Chondrocyte (in vitro differentiated cells): ENCODE data around the gene BACE1-AS. TPM values are rescaled to one million over a fixed set of nuclear protein-coding genes. Genes with fewer than 3 reads are reported as not detected.

Experiments
- DNase-seq: peaks from one replicate; pipeline ENCODE4 v3.0.0; 2021; ENCODE audit warnings: mixed read lengths, low spot score
- H3K27ac Mint-ChIP-seq: one replicate; pipeline ENCODE4 v1.8.0; 2021; ENCODE audit warnings: mild to moderate bottlenecking, moderate library complexity, mixed read lengths; ENCODE audit not compliant: unreplicated experiment
- H3K27me3 Mint-ChIP-seq: 2 replicates; pipeline ENCODE4 v1.8.0; 2021; ENCODE audit warnings: low read depth, mixed read lengths
- H3K36me3 Mint-ChIP-seq: 2 replicates; pipeline ENCODE4 v1.8.0; 2021; ENCODE audit warnings: low read depth, mixed read lengths
- H3K4me1 Mint-ChIP-seq: 2 replicates; pipeline ENCODE4 v1.8.0; 2021; ENCODE audit warnings: low read depth, mild to moderate bottlenecking, mixed read lengths
- H3K4me3 Mint-ChIP-seq: one replicate; pipeline ENCODE4 v1.8.0; 2021; ENCODE audit warnings: mild to moderate bottlenecking, moderate library complexity, mixed read lengths; ENCODE audit not compliant: unreplicated experiment
- H3K9me3 Mint-ChIP-seq: 2 replicates; pipeline ENCODE4 v1.8.0; 2021; ENCODE audit warnings: low read depth, mixed read lengths
- total RNA-seq: library from RNA; stranded (reverse); gene quantifications from 3 replicates; pipeline ENCODE4 v1.2.1, GENCODE V29; 2021
- TF ChIP-seq, protein P1 (sequence below): fragments of 200-600 bp; sonication (generic); IDR thresholded peaks from 2 replicates; pipeline ENCODE4 v1.5.0; 2021; ENCODE audit warnings: antibody characterized with exemption, mild to moderate bottlenecking, moderate library complexity

BACE1-AS gene
- total RNA-seq, 1 donor from 2014 or later: 6.4 TPM

DNA sequence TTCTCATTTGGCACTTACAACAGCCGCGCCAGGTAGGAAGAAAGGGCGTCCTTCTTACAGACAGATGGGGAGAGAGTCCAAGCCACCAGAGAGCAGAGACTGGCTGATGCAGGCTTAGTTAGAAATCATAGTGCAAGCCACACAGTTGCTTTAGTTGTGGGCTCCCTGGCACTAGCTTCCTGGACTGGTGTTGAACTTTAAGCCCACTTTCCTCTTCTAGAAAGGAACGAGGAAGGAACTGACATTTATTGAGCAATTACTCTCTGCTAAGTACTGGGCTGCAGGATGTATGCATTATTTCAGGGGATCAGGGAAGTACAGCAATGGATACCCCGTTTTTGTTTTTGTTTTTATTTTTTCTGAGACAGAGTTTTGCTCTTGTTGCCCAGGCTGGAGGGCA, 21.9 kb downstream of the BACE1-AS start:
- Mint-ChIP-seq H3K9me3 (no peaks in the 10 kb centered on the region), H3K4me3 (no peak overlapping the region), H3K27ac (no peak overlapping the region), H3K36me3 (peaks cover 6% of the 10 kb centered on the region), H3K4me1 (peaks cover 27% of the 10 kb centered on the region), H3K27me3 (no peaks in the 10 kb centered on the region)
- TF ChIP-seq, protein P1, sequence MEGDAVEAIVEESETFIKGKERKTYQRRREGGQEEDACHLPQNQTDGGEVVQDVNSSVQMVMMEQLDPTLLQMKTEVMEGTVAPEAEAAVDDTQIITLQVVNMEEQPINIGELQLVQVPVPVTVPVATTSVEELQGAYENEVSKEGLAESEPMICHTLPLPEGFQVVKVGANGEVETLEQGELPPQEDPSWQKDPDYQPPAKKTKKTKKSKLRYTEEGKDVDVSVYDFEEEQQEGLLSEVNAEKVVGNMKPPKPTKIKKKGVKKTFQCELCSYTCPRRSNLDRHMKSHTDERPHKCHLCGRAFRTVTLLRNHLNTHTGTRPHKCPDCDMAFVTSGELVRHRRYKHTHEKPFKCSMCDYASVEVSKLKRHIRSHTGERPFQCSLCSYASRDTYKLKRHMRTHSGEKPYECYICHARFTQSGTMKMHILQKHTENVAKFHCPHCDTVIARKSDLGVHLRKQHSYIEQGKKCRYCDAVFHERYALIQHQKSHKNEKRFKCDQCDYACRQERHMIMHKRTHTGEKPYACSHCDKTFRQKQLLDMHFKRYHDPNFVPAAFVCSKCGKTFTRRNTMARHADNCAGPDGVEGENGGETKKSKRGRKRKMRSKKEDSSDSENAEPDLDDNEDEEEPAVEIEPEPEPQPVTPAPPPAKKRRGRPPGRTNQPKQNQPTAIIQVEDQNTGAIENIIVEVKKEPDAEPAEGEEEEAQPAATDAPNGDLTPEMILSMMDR: no peak
- no peak for DNase-seq

GRCh38 chr11:117313828-117314768, 23.0 kb downstream of the BACE1-AS start:
- Mint-ChIP-seq H3K27me3 (no peaks in the 10 kb centered on the region), H3K4me1 (peaks cover 27% of the 10 kb centered on the region), H3K36me3 (peaks cover 4% of the 10 kb centered on the region)

GRCh38 chr11:117314840-117315239, 23.7 kb downstream of the BACE1-AS start:
- peak overlapping the region; percentile 90 for H3K4me3 Mint-ChIP-seq
- peaks cover 33% of the 10 kb centered on the region for H3K4me1 Mint-ChIP-seq
- no peak for DNase-seq
- no peaks in the 10 kb centered on the region for H3K9me3 Mint-ChIP-seq
- H3K36me3 Mint-ChIP-seq: peaks cover 3% of the 10 kb centered on the region
- TF ChIP-seq, protein P1: no peak
- H3K27me3 Mint-ChIP-seq: no peaks in the 10 kb centered on the region
- H3K27ac Mint-ChIP-seq: peak overlapping the region; percentile 13

More at GRCh38 chr11:117313828-117314768, 23.0 kb downstream of the BACE1-AS start:
- no peak for DNase-seq
- H3K27ac Mint-ChIP-seq: no peak overlapping the region
- H3K9me3 Mint-ChIP-seq: no peaks in the 10 kb centered on the region
- TF ChIP-seq, protein P1: no peak
- peak overlapping the region; percentile 90 for H3K4me3 Mint-ChIP-seq

DNA sequence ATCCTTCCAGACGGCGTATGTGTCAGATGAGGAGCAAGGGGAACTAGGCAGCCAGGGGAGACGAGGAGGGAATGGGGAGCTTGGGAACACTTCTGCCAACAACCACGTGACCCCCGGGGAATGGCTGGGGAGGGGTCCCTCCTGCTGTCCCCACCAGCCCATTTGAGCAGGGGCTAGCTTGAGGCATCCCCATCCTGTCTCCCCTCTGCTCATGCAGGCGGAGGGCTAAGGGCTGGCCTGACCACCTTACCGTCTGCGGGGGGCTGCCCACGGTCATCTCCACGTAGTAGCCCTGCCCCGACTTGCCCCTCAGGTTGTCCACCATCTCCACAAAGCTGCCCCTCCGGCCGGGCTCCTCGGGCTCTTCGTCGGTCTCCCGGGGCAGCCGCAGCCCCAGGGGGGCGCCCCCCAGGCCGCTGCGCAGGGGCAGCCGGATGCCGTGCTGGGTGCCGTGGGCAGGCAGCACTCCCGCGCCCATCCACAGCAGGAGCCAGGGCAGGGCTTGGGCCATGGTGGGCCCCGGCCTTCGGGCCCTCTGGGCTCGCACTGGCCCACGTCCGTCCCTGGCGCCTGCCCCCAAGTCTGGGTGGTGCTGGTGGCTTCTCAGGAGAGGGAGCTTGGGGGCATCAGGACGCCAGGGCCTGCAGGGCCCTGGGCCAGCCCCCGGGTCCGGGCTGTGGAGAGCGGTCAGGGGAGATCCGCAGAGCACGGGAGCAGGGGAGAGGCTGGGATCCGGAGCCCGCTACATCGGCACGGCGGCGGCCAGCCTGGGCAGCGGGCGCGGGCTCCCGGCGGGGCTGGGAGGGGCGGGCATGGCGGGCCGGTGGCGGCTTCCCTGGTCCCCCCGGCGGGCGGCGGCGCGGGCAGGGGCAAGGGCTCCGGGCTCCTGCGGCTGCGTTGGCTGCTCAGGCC, 24.4 kb downstream of the BACE1-AS start:
- Mint-ChIP-seq H3K9me3 (no peaks in the 10 kb centered on the region), H3K36me3 (peaks cover 3% of the 10 kb centered on the region), H3K27me3 (no peaks in the 10 kb centered on the region), H3K4me3 (peak overlapping the region; percentile 90), H3K4me1 (peaks cover 33% of the 10 kb centered on the region), H3K27ac (peak overlapping the region; percentile 36)
- TF ChIP-seq, protein P1: no peak
- DNase-seq: no peak
